ENCODE results near the gene SERTAD3.
A peak's percentile ranks its signal among the peaks of the same experiment; 100 is the strongest.
"Not testable (repeated sequence)": the region's sequence is repeated elsewhere in the genome, so short reads cannot be mapped to it uniquely, and the experiment has no call there.

Gene SERTAD3, protein sequence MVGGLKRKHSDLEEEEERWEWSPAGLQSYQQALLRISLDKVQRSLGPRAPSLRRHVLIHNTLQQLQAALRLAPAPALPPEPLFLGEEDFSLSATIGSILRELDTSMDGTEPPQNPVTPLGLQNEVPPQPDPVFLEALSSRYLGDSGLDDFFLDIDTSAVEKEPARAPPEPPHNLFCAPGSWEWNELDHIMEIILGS

DNA sequence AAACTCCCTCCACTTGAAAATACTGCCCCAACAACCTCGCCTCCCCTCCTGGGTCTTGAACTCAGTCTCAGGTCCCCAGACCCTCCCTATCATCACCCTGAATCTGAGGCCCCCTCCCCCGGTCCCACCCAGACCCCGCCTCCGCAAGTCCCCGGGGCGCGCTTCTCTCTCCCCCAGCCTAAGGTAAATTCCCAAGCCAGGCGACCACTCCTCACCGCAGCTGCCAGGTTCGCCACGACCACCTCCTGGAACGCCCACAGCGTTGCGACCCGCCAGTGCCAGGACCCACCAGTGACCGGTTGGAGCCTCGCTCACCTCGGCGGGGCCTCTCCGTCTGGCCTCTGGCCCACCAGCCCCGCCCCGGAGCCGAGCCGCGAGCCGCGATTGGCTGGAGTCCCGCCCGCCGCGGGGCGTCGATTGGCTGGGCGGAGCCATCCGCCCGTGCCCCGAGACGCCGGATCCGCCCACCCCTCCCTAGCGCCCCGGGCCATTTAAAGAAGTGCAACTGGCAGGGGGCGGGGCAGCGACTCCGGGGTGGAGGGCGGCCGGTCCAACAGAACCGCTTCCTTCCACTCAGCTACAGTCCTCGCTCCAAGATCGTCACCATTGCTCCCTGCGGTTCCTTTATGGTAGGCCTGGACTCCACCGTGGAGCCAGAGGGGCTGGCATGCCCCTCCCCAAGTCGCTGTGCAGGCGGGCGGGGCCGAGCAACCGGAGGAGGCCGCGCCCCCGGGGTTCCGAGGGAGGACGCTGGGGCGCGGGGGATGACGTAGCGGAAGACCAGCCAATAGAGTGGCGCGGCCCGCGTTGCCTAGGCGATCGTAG lies at the start of gene SERTAD3:
TSS of gene SERTAD3 (minus strand) at position 336 of the 825 bp plus-strand sequence. CDS start 2,255 bp downstream, outside the sequence.
- peak; percentile 92 to 97 (median 94) for DNase-seq (ENCODE audit: low read depth in 3 of 3)

DNA sequence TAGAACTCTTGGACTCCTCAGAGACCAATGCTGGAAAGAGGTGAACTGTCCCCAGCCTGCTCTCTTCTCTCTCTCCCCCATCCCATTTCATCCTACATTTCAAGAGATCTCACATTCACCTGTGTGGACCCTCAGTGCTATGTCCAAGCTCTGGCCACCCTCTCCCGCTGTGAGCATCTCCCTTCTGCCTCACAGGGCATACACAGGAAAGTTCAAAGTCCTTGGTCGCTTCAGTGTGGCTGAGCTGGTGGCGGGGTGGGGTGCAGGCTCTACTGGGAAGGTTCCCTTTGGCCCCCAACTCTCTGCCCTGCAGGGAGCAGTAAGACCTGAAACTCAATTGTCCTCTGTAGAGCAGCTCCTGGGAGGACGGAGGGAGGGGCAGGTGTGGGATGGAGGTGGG lies 49.6 kb upstream of the SERTAD3 start:
- no peak for DNase-seq (ENCODE audit: low read depth in 3 of 3)

DNA sequence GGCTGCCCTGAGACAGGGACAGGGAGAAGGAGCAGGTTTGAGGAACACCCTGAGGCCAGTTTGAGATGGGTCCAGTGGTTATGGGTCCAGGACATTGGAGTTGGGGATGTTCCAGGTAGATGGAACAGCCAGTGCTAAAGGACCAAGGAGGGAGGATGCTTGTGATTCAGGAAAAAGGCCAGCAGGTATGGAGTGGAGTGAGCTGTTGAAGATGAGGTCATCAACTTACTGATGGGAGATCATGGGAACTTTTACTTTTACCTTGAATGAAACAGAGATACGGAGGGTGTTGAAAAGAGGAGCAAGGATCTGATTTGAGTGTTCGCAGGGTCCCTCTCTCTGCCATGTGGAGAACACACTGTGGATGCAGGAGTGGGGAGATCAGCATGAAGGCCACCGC lies 48.1 kb upstream of the SERTAD3 start:
- DNase-seq (ENCODE audit: low read depth in 3 of 3), result no peak

DNA sequence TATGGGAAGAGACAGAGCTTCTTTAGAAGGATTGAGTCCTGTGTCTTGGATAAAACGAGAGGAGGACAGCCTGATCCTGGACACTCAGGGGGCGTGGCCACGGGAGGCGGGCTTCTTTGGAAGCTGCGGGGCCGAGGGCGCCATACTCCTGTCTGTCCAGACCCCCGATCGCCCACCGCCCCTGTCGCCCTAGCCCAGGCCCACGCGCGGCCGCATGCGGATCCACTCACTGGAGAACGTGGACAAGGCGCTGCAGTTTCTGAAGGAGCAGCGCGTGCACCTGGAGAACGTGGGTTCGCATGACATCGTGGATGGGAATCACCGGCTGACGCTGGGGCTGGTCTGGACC lies 45.7 kb upstream of the SERTAD3 start:
- no peak for DNase-seq (ENCODE audit: low read depth in 3 of 3)

DNA sequence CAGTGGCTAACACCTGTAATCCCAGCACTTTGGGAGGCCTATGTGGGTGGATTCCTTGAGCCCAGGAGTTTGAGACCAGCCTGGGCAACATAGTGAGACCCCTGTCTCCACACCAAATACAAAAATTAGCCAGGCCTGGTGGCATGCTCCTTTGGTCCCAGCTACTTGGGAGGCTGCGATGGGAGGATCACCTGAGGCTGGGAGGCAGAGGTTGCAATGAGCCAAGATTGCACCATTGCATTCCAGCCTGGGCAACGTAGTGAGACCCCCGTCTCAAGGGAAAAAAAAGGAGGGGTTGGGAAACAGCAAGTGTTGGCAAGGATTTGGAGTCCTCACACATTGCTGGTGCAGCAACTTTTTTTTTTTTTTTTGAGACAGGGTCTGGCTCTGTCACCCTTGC lies 41.9 kb upstream of the SERTAD3 start:
- no peak for DNase-seq (ENCODE audit: low read depth in 3 of 3)

DNA sequence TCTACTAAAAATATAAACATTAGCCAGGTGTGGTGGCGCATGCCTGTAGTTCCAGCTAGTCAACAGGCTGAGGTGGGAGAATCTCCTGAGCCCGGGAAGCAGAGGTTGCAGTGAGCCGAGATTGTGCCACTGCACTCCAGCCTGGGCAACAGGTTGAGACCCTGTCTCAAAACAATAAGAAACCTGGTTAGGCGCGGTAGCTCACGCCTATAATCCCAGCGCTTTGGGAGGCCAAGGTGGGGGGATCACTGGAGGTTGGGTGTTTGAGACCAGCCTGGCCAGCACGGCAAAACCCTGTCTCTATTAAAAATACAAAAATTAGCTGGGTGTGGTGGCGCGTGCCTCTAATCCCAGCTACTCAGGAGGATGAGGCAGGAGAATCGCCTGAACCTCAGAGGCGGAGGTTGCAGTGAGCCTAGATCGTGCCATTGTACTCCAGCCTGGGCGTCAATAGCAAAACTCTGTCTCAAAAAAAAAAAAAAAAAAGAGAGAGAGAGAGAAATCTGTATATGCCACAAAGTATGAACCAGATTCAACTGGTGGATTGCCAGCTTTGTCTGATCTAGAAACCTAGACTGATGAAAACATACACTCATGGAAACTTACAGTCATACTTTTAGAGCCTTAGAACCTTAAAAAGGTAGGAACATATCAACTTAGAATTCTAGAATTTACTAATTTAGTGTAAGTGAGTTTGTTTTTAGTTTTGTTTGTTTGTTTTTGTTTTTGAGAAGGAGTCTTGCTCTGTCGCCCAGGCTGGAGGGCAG lies 31.9 kb upstream of the SERTAD3 start:
- DNase-seq (ENCODE audit: low read depth in 3 of 3), result not testable (repeated sequence)

DNA sequence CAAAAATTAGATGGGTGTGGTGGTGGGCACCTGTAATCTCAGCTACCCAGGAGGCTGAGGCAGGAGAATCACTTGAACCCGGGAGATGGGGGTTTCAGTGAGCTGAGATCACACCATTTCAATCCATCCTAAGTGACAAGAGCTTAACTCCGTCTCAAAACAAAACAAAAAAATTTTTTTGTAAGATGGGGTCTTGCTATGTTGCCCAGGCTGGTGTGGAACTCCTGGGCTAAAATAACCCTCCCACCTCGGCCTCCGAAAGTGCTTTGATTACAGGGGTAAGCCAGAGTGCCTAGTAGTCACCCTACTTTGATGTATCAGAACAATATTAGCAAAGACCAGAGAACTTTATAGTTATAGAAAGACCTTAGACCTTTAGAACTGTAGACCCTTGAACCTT lies 30.6 kb upstream of the SERTAD3 start:
- DNase-seq (ENCODE audit: low read depth in 3 of 3), result no peak

DNA sequence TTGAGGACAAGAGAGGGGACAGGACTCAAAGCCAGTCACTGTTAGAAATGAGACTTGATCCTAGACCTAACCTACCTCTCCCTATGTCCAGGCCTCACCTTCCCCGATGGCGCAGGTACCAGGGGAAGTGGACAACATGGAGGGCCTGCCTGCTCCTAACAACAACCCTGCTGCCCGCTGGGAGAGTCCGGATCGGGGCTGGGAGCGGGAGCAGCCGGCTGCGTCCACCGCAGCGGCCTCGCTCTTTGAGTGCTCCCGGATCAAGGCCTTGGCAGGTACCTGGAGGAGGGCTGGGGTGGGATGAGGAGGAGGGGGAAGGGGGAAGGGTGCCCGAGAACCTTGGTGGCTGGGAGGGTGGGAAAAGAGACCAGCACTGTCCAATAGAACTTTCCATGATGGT lies 28.4 kb upstream of the SERTAD3 start:
- DNase-seq (ENCODE audit: low read depth in 3 of 3), result no peak

DNA sequence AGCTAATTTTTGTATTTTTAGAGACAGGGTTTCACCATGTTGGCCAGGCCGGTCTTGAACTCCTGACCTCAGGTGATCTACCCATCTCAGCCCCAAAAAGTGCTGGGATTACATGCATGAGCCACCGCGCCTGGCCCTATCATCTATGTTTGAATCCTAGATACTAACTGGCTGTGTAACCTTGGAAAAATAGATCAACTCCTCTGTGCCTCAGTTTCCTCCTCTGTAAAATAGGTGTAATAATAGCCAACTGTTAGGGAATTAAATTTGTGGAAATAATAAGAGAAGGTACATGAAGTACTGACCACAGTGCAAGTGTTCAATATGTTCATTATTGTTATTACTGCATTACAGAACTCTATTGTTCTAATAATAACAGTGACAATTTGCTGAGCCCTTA lies 27.0 kb upstream of the SERTAD3 start:
- no peak for DNase-seq (ENCODE audit: low read depth in 3 of 3)

DNA sequence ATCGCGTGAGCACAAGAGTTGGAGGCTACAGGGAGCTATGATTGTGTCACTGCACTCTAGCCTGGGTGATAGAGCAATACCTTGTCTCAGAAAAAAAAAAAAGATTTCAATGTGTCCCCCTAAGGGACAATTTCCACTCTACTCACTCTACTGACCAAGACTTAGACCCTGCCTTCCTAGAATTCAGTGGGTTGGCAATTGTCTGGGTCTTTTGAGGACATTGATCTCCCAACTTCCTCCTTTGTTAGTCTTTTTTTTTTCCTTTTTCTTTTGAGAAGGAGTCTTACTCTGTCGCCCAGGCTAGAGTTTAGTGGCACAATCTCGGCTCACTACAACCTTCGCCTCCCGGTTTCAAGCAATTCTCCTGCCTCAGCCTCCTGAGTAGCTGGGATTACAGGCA lies 24.9 kb upstream of the SERTAD3 start:
- no peak for DNase-seq (ENCODE audit: low read depth in 3 of 3)

DNA sequence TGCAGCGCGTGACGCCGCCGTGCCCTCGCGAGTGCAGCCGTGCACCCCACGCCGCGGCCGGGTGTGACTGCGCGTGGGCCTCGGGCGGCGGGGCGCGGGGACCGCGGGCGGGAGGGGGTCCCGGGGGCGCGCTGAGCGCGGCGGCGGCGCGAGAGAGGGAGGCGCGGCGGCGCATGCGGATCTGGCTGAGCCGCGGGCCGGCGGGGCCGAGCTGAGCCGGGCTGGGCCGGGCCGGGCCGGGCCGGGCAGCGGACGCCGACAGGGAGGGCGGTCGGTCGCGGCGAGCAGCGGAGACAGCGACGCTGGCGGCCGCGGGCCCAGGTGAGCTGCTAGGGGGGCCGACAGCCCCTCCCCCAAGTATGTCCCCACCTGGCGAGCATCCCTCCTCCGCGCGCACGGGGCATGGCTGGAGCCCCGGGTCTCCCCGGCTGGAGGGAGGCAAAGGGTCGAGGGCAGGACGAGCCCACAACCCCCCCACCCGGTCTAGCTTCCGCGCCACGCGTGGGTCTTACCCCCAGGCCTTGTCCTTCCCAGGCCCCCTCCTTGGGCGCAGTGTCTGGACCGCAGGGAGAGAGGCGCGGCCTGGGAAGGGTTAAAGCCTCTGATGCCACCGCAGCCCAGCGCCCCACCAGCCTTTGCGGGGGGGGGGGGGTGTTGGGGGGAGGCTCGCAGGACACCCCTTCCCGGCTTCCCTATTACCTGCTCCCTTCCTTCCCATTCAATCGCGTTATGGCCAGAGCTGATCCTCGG lies 23.0 kb upstream of the SERTAD3 start, which contains the start of gene SPTBN4:
TSS of gene SPTBN4 (plus strand) at position 17 of the 750 bp plus-strand sequence. CDS start 5,621 bp downstream, outside the sequence.
- DNase-seq (ENCODE audit: low read depth in 3 of 3), result no peak

DNA sequence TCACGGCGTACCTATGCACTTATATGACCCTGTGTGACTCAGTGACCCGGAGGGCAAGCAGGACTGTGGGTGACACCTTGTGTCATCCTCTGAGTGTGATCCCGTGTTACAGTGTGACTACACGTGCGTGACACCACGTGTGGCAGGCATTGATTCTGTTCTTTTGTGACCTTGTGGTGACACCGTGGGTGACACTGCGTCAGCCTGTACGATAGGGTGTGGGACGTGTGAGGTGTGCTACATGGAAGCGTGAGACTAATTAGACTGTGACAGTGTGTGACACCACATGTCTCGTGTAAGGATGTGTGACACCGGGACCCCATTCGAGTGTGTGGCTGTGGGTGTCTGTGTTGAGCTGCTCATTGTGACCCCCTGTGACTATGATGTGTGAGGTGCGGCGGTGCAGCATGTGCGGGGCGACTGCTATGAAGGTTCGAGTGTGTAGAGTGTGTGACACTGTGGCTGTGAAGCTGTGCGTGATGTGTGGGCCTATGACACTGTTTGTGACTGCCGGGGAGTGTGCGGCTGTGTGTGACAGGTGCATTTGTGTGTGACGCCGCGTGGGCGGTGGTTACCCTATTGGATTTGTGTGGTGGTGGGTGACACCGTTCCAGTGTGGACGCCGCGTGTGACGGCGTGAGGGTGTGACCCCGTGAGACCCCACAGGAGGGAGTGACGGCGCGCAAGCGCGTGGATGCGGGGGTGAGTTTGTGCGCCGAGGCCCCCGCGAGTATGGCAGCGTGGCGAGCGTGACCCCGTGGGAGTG lies 22.3 kb upstream of the SERTAD3 start:
- peak in 2 of 3 experiments; percentile 62 to 64 for DNase-seq (ENCODE audit: low read depth in 3 of 3)

DNA sequence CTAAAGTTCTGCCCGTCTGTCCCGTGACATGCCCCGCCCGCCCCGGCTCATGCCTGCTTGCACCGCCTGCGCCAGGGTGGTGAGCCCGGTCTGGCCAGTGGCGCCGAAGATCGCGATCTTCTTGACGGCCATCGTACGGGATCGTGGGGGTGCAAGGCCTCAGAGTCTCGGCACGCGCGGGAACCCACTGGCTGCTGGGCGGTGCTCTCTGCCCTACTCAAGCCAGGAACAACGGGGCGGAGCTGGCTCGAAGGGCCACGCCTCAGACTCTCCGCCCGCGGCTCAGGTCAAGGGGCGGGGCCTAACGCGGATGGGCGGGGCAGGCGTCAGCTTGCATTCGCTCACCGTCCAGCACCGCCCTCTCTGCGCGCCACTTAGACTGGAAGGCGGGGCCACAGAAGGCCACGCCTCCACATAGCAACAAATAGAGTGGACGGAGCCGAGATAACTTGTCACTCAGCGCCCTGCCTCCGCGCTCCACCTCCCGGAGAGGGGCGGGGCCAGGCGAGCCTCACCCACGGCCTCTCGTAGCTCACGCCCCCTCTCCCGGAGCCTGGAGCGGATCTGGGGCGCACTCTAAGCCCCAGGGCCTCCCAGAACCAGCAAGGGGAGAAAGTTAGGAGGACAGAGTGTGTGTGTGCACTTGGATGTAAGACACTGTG lies 21.6 kb upstream of the SERTAD3 start, which contains the start of gene BLVRB:
TSS of gene BLVRB (minus strand) at position 189 of the 662 bp plus-strand sequence. CDS start at position 132, 57 bp downstream.
- peak; percentile 99 to 100 (median 100) for DNase-seq (ENCODE audit: low read depth in 3 of 3)

DNA sequence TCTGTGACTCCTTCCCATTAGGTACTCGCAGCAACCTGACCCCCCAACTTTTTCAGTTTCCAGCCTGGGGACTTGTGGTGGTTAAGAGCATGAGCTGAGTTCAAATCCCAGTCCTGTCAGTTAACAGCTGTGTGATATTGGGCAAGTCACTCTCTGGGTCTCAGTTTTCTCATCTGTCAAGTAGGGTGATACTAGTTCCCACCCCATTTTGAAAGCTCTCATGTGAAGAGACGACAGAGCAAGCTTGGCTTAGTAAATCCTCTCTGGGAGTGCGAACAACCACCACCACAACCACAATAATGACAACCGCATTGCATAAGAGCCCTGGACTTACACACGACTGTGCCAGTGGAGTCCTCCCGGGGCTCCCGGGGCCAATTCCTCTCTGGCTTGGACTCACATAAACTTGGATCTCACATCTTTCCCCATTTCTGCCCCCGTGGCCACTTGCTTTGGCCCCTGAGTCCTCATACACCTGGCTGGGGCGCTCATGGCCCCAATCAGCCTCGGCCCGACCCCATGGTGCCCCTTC lies 21.0 kb upstream of the SERTAD3 start:
- DNase-seq (ENCODE audit: low read depth in 3 of 3), result peak in 1 of 3 experiments; percentile 7

DNA sequence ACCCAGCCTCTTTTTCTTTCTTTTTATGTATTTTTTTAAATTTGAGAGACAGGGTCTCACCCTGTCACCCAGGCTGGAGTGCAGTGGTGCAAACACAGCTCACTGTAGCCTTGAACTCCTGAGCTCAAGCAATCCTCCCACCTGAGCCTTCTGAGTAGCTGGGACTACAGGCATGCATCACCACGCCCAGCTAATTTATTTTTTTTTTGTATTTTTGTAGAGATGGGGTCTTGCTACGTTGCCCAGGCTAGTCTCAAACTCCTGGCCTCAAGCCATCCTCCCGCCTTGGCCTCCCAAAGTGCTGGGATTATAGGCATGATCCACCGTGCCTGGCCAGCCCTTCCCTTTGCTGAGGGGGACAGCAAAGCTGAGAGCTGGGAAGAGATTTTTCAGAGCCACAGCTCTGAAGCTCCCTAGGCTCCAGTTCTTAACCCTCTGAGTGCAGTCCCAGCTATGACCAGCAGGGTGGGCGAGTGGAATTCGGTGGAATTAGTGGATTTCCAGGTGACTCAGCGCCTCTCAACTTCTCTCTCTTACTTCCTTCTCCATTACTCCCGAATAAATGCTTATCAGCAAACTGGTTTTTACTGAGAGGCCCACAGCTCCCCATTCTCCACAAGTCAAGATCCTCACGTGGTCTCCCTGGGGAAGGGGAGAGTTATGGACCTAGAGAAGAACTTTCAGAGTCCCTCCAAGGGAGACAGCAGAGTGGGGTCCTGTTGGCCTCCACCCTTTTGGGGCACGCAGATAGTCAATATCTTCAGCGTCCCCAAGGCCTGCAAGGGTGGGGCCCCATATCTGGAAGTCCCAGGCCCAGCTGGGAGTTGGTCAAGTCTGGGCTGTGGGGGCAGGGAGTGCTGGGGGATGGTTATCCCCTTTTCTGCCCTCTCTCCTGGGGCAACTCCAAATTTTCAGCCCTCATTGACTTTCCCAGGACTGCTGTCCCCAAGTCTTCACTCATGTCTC lies 20.2 kb upstream of the SERTAD3 start:
- DNase-seq (ENCODE audit: low read depth in 3 of 3), result peak; percentile 48 to 78 (median 52)

DNA sequence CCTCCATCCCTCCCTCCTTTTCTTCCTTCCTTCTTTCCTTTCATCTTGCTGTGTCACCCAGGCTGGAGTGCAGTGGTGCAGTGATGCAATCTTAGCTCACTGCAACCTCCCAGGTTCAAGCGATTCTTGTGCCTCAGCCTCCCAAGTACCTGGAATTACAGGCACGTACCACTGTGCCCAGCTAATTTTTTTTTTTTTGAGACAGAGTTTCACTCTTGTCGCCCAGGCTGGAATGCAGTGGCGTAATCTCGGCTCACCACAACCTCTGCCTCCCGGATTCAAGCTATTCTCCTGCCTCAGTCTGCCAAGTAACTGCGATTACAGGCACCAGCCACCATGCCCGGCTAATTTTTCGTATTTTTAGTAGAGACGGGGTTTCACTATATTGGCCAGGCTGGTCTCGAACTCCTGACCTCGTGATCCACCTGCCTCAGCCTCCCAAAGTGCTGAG lies 19.5 kb upstream of the SERTAD3 start:
- DNase-seq (ENCODE audit: low read depth in 3 of 3), result not testable (repeated sequence)

DNA sequence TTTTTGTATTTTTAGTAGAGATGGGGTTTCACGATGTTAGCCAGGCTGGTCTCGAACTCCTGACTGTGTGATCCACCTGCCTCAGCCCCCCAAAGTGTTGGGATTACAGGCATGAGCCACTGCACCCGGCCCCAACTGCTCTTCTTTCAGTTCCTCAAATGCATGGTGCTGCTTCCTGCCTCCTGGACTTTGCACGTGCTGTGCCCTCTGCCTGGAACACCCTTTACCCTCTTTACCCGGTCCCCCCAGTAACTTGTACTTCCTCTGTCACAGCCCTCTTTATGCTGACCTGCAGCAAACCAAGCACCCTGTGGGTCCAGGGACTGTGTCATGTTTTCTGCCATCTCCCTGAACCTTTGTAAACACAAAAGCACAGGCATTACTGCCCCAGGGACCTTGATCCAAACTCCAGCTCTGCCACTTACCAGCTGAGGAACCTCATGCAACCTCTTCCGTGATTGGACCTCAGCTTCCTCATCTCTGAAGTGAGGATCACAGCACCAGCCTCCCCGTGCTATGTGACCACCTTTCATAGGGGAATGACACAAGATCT lies 17.6 kb upstream of the SERTAD3 start:
- DNase-seq (ENCODE audit: low read depth in 3 of 3), result no peak

DNA sequence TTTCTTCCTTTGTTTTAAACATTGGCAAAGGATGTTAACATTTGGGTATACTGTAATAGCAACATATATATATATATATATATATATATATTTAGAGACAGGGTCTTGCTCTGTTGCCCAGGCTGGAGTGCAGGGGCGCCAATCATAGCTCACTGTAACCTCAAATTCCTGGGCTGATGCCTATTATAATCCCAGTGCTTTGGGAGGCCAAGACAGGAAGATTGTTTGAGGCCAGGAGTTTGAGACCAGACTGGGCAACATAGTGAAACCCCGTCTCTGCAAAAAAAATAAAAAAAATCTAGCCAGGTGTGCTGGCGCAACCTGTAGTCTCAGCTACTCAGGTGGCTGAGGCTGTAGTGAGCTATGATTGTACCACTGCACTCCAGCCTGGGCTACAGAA lies 16.1 kb upstream of the SERTAD3 start:
- no peak for DNase-seq (ENCODE audit: low read depth in 3 of 3)
